Chondrocyte (in vitro differentiated cells): Measurements from ENCODE around the gene CLCA2. TPM values are rescaled to one million over a fixed set of nuclear protein-coding genes. Genes with fewer than 3 reads are reported as not detected.

Source experiments
- DNase-seq: peaks from one replicate; pipeline ENCODE4 v3.0.0; 2021; ENCODE audit warnings: mixed read lengths, low spot score
- H3K27ac Mint-ChIP-seq: one replicate; pipeline ENCODE4 v1.8.0; 2021; ENCODE audit warnings: mild to moderate bottlenecking, moderate library complexity, mixed read lengths; ENCODE audit not compliant: unreplicated experiment
- H3K27me3 Mint-ChIP-seq: 2 replicates; pipeline ENCODE4 v1.8.0; 2021; ENCODE audit warnings: low read depth, mixed read lengths
- H3K36me3 Mint-ChIP-seq: 2 replicates; pipeline ENCODE4 v1.8.0; 2021; ENCODE audit warnings: low read depth, mixed read lengths
- H3K4me1 Mint-ChIP-seq: 2 replicates; pipeline ENCODE4 v1.8.0; 2021; ENCODE audit warnings: low read depth, mild to moderate bottlenecking, mixed read lengths
- H3K4me3 Mint-ChIP-seq: one replicate; pipeline ENCODE4 v1.8.0; 2021; ENCODE audit warnings: mild to moderate bottlenecking, moderate library complexity, mixed read lengths; ENCODE audit not compliant: unreplicated experiment
- H3K9me3 Mint-ChIP-seq: 2 replicates; pipeline ENCODE4 v1.8.0; 2021; ENCODE audit warnings: low read depth, mixed read lengths
- CTCF ChIP-seq: fragments of 200-600 bp; sonication (generic); IDR thresholded peaks from 2 replicates; pipeline ENCODE4 v1.5.0; 2021; ENCODE audit warnings: antibody characterized with exemption, mild to moderate bottlenecking, moderate library complexity
- total RNA-seq: library from RNA; stranded (reverse); gene quantifications from 3 replicates; pipeline ENCODE4 v1.2.1, GENCODE V29; 2021

Gene CLCA2
- total RNA-seq, 1 donor from 2014 or later: not detected

GRCh38 chr1:86441581-86441980, 17.6 kb downstream of the CLCA2 start:
- Mint-ChIP-seq H3K27ac (no peak overlapping the region), H3K4me1 (peaks cover 3% of the 10 kb centered on the region), H3K4me3 (no peak overlapping the region), H3K9me3 (no peaks in the 10 kb centered on the region), H3K27me3 (peaks cover 10% of the 10 kb centered on the region), H3K36me3 (no peaks in the 10 kb centered on the region)
- no peak for TF ChIP-seq CTCF
- no peak for DNase-seq

- no peak for DNase-seq
- Mint-ChIP-seq H3K4me1 (peaks cover 3% of the 10 kb centered on the region), H3K4me3 (no peak overlapping the region), H3K36me3 (no peaks in the 10 kb centered on the region), H3K27ac (no peak overlapping the region), H3K9me3 (no peaks in the 10 kb centered on the region), H3K27me3 (peaks cover 10% of the 10 kb centered on the region)
- no peak for TF ChIP-seq CTCF
These were observed 18.0 kb downstream of the CLCA2 start for GRCh38 chr1:86441997-86442396.

- Mint-ChIP-seq H3K4me3 (no peak overlapping the region), H3K27me3 (no peaks in the 10 kb centered on the region), H3K27ac (no peak overlapping the region), H3K36me3 (no peaks in the 10 kb centered on the region), H3K4me1 (peaks cover 5% of the 10 kb centered on the region), H3K9me3 (no peaks in the 10 kb centered on the region)
- DNase-seq: no peak
- no peak for TF ChIP-seq CTCF
These were observed 21.9 kb downstream of the CLCA2 start for GRCh38 chr1:86445919-86446318.

- Mint-ChIP-seq H3K27ac (no peak overlapping the region), H3K4me3 (no peak overlapping the region), H3K36me3 (no peaks in the 10 kb centered on the region), H3K9me3 (no peaks in the 10 kb centered on the region), H3K27me3 (no peaks in the 10 kb centered on the region), H3K4me1 (peaks cover 5% of the 10 kb centered on the region)
- TF ChIP-seq CTCF: no peak
- no peak for DNase-seq
These were observed 23.3 kb downstream of the CLCA2 start for GRCh38 chr1:86447198-86447790.

GRCh38 chr1:86448670-86449069, 24.7 kb downstream of the CLCA2 start:
- Mint-ChIP-seq H3K4me1 (peaks cover 5% of the 10 kb centered on the region), H3K4me3 (no peak overlapping the region), H3K36me3 (no peaks in the 10 kb centered on the region), H3K27me3 (no peaks in the 10 kb centered on the region), H3K9me3 (no peaks in the 10 kb centered on the region), H3K27ac (no peak overlapping the region)
- TF ChIP-seq CTCF: no peak
- DNase-seq: no peak
